SU-DHL-6 (cell line): ENCODE data around the gene CRTC3.
"Not testable (repeated sequence)": the region's sequence is repeated elsewhere in the genome, so short reads cannot be mapped to it uniquely, and the experiment has no call there.

Experiments
- CTCF ChIP-seq: fragments of 200-600 bp; sonication (generic); IDR thresholded peaks from one replicate; pipeline ENCODE4 v1.5.1; 2017; ENCODE audit warnings: antibody characterized with exemption, mild to moderate bottlenecking, low read length, moderate library complexity; ENCODE audit not compliant: insufficient read depth, poor library complexity, severe bottlenecking
- EZH2phosphoT487 ChIP-seq: fragments of 200-600 bp; sonication (generic), shearing (Covaris generic); conservative IDR thresholded peaks from 2 replicates; pipeline ENCODE4 v1.6.1; 2018; ENCODE audit warnings: mild to moderate bottlenecking, antibody characterized with exemption, low read length, moderate library complexity, mixed read lengths

GRCh38 chr15:90513893-90514292 lies 15.8 kb upstream of the CRTC3 start:
- not testable (repeated sequence) for TF ChIP-seq CTCF, EZH2phosphoT487
